ENCODE measurements around the gene PCLO.

DNA sequence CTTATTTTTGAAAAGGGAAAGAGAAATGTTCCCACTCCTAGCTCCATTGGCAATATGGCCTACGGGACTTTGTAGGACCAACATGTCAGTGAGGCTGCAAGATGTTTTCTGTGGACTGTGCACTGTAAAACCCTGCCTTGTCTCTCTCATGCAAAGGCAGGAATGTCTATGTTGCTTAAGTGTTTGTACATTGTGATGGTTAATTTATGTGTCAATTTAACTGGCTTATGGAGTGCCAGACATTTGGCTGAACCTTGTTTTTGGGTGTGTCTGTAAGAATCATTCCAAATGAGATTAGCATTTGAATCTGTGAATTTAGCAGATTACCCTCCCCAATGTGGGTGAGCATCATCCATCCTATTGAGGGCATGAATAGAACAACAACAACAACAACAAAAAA lies 4.1 kb upstream of the PCLO start:
- no peak for TF ChIP-seq CTCF (IDR thresholded peaks at IDR 0.05)
- no peak for TF ChIP-seq POLR2A (IDR thresholded peaks at IDR 0.05; ENCODE audit: low read depth)
- no peak for TF ChIP-seq POLR2AphosphoS5 (IDR thresholded peaks at IDR 0.05)

Measured in esophagus muscularis mucosa (tissue), 3 donors.